ENCODE results near the gene SLF2.
"Not testable (repeated sequence)": the region's sequence is repeated elsewhere in the genome, so short reads cannot be mapped to it uniquely, and the experiment has no call there.

The SLF2 gene

DNA sequence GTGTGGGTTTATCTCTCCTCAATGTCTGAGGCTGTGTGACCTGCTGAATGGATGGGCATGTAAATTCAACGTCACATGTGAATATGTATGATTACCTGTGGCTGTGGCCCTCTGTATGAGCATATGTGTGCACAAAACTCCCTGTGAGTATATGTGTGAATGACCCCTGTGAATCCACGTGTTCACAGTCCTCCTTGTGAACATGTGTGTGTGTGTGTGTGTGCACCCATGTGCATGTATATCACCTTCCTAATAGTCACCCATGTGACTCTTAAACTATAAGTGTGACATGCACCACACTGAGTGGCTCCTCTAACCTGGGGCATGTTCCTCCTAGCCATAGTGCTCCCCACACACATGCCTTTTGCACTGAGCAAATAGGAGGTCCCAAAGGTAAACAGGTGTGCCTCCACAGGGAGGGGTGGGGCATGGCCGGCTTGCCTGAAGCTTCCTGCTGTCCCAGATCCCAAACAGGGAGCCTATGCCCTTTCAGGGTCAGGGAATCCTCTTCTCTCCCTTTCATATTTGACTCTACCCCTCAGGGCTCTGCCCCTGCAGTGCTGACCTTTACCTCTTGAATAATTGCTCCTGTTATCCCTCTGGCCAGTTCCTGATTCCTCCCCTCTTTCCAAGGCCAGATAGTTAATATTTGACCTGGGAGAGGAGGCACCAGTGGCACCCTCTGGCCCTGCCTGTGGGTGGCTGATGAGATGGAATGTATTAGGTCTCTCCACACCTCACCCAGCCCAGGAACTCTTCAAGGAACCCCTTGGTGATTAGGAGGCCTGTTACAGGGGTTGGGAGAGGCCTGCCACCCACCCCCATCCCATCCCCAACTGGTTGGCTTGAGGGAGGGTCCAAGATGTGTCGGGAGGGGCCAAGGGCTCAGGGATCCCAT is 58.4 kb downstream of the SLF2 start:
- H3K4me3 ChIP-seq (ENCODE audit: low read length): no peak overlapping the region
- TF ChIP-seq, protein P1, sequence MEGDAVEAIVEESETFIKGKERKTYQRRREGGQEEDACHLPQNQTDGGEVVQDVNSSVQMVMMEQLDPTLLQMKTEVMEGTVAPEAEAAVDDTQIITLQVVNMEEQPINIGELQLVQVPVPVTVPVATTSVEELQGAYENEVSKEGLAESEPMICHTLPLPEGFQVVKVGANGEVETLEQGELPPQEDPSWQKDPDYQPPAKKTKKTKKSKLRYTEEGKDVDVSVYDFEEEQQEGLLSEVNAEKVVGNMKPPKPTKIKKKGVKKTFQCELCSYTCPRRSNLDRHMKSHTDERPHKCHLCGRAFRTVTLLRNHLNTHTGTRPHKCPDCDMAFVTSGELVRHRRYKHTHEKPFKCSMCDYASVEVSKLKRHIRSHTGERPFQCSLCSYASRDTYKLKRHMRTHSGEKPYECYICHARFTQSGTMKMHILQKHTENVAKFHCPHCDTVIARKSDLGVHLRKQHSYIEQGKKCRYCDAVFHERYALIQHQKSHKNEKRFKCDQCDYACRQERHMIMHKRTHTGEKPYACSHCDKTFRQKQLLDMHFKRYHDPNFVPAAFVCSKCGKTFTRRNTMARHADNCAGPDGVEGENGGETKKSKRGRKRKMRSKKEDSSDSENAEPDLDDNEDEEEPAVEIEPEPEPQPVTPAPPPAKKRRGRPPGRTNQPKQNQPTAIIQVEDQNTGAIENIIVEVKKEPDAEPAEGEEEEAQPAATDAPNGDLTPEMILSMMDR (IDR thresholded peaks at IDR 0.05; ENCODE audit: insufficient read depth, low read depth, low read length, missing control alignments): no peak
- no peak for DNase-seq (ENCODE audit: low read depth)

DNA sequence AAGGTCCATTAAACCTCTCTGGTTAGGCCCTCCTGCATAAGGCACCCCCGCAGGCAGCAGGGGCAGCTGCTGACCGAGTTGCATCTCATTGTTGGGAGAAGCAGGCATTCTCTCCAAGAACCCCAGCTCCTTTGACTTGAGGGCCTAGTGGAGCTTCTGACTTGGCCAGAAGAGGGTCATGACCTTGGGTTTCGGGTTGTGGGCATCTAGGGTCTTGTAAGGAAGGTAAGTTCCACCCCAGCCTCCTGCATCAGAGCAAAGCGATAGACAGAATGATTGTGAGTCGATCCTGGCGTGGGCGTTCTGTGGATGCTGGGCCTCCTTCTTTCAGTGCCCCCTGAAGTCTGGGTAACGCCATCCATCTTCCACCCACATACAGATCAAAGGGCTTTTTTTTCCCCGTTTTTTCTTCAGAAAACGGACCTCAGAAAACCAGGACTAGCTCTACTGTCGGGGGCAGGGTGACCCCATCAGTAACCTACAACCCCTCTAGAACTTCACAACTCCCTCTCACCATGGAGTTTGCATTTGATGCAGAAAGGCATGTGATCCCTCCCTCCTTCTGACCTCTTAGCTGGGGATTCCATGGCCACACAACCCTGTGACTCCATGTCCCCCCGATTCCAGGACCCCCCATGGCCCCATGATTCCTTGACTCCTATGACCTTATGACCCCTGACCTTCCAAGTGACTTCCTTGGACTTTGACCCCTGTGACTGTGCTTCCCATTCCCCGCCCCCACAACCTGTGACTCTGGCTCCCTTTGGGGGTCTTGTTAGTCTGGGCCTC is 59.5 kb downstream of the SLF2 start:
- no peak for DNase-seq (ENCODE audit: low read depth)
- H3K4me3 ChIP-seq (ENCODE audit: low read length): no peak overlapping the region
- TF ChIP-seq, protein P1 (IDR thresholded peaks at IDR 0.05; ENCODE audit: insufficient read depth, low read depth, low read length, missing control alignments): no peak

DNA sequence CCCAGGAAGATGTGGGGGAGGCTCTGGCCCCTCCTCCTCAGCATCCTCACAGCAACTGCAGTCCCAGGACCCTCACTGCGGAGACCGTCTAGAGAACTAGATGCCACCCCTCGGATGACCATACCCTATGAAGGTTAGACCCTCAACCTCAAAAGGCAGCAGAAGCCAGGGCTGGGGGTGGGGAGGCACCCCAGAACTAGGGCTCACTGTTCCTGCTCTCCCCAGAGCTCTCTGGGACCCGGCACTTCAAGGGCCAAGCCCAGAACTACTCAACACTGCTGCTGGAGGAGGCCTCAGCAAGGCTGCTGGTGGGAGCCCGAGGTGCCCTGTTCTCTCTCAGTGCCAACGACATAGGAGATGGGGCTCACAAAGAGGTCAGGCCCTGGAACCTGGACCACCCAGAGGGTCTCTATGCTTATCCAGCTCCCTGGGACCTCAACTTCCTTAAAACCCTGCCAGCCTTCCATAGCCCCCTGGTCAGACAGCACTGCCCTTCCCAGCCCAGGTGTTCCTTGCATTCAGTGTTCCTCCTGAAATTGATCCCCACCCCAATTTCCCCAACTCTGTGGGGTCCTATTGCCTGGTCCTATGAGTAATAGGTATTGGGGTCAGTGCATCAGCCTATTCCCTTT is 60.3 kb downstream of the SLF2 start:
- TF ChIP-seq, protein P1 (IDR thresholded peaks at IDR 0.05; ENCODE audit: insufficient read depth, low read depth, low read length, missing control alignments): no peak
- H3K4me3 ChIP-seq (ENCODE audit: low read length): no peak overlapping the region
- no peak for DNase-seq (ENCODE audit: low read depth)

DNA sequence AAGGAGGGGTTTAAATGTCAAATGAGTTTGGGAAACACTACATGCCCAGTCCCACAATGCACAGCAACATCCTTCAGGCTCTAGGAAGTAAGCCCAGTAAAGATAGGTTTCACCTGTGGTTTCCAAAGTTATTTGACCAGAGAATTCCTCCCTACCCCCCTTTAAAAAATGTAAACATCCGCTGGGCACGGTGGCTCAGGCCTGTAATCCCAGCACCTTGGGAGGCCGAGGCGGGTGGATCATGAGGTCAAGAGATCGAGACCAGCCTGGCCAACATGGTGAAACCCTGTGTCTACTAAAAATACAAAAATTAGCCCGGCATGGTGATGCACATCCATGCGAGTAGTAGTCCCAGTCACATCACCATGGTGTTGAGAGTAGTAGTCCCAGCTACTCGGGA is 62.6 kb downstream of the SLF2 start:
- DNase-seq (ENCODE audit: low read depth); H3K4me3 ChIP-seq (ENCODE audit: low read length): not testable (repeated sequence)

DNA sequence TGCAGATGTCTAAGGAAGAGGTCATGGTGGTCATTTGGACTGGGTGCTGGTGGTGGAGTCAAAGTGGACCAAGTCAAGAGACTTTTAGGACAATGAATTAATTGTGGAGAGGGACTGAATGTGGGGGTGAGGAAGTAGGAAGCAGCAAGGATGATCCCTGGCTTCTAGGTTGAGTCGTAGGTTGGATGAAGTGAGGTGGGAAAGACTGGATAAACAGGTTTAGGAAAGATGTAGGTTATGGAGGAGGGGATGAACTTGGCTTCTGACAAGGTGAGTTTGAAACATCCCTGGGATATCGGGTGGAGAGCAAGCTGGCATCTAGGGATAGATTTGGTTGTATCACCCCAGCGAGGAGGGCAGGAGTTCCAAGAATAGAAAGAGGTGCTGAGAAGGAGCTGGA is 64.1 kb downstream of the SLF2 start:
- TF ChIP-seq, protein P1 (IDR thresholded peaks at IDR 0.05; ENCODE audit: insufficient read depth, low read depth, low read length, missing control alignments): no peak
- DNase-seq (ENCODE audit: low read depth): peak; percentile 45
- no peak overlapping the region for H3K4me3 ChIP-seq (ENCODE audit: low read length)

DNA sequence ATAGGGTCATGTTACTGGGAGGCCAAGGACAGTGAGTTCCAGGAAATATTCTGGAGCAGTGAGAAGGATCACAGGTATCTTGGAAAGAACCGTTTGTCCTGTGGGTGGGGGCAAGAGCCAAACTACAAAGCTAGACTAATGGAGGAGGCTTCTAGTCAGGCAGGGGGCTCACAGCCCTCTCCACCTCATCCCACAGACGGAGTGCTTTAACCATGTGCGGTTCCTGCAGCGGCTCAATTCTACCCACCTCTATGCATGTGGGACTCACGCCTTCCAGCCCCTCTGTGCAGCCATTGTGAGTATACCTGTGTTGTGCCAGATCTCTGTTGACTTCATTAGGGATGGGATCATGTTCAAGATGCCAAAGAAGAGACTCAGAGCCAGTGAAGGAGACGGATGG is 64.7 kb downstream of the SLF2 start:
- H3K4me3 ChIP-seq (ENCODE audit: low read length): no peak overlapping the region
- TF ChIP-seq, protein P1 (IDR thresholded peaks at IDR 0.05; ENCODE audit: insufficient read depth, low read depth, low read length, missing control alignments): no peak
- no peak for DNase-seq (ENCODE audit: low read depth)
